SH-SY5Y (cell line): Measurements from ENCODE around the gene KMT2B.

Experiments
- GATA2 ChIP-seq: IDR thresholded peaks from 2 replicates; pipeline ENCODE4 v1.6.1; 2011; ENCODE audit warnings: mild to moderate bottlenecking, low read depth, low read length
- GATA3 ChIP-seq: IDR thresholded peaks from 2 replicates; pipeline ENCODE4 v1.6.1; 2011; ENCODE audit warnings: low read depth, mild to moderate bottlenecking, low read length, moderate library complexity

The KMT2B gene

DNA sequence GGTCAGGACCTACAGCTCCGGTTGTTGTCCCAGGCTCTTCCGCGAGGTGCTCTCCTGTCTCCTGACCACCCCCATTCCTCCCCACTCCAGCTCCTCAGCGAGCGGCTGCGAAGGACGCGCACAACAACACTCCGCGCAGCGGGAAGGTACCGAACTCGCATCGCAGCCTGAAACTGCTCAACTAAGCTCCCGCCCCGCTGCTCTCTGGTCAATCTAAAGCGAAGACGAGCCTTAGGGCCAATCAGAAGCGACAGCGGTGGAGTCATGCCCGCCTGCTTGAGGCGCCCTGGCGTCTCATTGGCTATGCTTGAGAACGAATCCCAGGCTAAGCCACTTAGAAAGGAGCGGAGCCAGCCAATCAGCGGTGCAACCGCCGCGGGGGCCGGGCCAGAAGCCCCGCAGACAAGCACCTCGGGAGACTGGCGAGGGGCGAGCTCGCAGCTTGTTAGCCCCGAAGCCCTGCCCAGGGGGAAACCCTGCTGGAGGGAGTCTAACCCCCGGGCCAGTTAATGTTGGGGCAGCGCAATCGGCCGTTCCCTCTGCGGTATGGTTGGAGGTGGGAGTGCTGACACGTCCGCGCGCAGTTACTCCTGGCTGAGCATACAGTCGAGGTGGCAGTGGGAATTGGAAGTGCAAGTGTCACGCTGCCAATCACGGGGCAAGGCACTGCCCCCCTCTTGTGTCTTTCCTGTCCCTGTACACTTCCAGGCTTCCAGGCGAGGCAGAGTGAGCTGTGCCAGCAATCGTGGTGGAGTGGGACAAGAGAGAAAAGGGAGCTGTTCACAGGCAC lies 15.4 kb upstream of the KMT2B start:
- no peak for TF ChIP-seq GATA2
- TF ChIP-seq GATA3: no peak

DNA sequence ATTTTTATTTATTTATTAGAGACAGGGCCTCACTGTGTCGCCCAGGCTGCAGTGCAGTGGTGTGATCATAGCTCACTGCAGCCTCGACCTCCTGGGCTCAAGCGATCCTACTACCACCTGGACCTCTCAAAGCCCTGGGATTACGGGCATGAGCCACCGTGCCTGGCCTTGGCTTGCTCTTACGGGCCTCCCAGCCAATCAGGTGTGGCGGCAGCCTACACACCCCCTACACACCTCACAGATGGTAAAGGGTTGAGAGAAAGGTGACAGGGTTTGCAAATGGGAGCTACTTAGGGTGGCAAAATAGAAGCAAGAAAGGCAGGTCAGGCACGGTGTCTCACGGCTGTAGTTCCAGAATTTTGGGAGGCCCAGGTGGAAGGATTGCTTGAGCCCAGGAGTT lies 14.5 kb upstream of the KMT2B start:
- TF ChIP-seq GATA3 (no peak), GATA2 (no peak)

DNA sequence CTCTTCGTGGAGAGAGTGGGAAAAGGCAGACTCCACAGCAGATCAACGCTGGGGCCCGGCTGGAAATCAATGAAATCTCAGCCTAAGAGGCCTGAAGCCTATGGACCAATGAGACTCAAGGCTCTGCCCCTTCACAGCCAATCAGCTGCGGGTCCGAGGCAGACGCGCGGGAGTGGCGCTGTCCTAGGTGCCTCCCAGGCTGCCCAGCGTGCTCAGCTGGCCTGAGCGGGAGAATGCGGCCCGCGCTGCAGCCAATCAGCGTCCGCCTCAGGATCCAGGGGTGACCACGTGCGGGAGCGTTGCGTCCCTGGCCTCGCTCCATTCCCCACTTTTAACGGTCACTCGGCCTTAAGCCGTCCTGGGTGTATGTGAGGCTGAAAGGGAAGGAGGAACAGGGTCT lies 13.6 kb upstream of the KMT2B start, which contains the start of gene ZBTB32:
Gene ZBTB32 (plus strand): TSS at position 341 of the 400 bp plus-strand sequence. CDS start 10,069 bp downstream, outside the sequence.
- no peak for TF ChIP-seq GATA2
- no peak for TF ChIP-seq GATA3

DNA sequence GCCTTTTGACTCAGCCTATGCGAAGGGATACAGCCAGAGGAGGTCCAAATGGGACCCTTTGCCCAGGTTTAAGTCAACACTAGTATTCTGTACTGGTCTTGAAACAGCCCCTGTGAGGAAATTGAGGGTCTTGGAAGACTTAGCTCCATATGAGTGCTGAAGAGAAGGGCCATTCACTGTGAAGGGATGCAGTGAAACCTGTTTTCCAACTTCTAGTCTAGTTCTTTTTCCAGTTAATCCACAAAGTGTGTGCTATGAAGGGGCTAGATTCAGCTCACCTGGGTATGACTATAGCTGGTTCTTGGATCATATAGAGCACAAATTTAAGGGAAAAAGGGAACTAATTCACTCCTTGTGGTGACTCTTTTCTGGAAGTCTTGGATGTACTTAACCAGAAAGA lies 9.4 kb upstream of the KMT2B start:
- TF ChIP-seq GATA2 (no peak), GATA3 (no peak)

DNA sequence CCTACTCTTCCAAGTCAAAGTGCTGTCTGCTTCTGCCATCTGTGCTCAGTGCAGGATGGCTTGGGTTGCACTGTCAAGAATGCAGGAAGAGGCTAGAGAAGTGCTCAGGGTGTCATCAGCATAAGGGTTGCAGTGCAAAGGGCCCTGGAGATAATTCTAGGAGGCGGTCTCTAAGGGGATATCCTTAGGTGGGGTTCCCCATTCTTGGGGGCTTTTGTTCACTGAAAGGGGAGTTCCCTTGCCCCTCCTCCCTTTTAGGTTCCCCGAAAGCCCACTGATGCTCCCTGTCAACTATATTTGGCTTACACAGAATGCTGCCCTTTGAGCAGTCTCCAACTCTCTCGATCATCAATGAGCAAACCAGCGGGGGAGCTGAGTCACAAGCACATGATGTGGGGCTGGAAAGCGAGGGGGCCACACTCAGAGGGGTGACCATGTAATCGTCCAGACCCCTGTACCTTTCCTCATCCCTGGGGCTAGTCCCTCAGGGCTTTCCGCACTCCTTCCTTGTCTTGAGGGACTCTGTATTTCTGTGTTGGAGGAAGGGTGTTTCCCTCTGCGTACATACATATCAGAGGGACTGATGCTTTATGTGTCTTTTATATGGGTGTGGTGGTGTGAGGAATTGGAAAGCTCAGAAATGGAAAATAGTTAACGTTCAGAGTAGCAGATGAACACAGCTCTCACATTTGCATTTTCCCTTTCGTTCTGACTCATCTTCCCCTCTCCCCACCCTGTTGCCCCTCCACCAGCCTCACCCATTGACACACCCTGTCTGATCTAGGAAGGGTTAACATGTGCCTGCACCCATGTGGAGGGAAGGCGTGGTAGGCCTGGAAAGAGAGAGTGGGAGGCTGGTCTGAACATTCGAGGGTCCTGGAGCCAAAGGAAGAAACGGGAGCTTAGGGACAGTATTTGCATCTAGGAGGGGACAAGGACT lies 6.7 kb upstream of the KMT2B start:
- TF ChIP-seq GATA3 (no peak), GATA2 (no peak)

DNA sequence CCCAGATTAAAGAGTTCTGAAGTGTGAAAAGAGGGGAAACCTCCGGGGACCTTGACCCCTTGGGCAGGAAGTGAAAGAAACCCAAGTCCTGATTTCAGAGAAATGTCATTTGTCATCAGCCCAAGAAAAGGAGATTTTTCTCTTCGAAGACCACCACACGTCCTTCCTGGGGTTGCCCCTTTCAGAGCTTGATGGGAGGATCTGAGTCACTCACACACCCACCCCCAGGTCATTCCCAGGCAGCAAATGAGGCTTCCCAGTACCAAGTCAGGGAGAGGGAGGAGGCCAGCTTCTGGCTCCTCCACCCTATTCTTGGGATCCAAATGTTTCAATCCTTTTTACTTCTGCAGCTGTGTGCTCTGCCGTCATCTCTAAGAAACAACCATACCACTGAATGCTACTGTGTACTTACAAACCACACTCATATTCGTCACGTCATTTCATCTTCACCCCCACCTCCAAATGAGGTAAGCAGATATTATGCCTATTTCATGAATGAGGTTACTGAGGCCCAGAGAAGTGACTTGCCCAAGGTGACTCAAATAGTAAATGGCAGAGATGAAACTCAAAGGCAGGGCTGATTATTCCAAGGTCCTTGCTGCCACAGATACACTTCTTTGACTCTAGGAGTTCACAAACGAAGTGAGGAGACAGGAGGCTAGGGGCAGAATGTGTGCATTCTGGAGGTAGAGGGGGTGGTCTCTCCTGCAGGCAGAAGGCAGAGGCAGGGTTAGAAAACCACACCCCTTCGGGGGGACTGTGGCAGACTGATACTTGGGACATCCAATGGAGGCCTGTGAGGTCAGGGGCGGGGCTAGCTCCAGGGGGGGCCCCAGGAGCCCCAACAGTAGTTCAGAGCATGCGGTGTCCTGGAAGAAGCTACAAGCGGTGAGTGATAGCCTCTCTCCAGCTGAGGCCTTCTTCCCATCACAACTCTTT lies 5.0 kb upstream of the KMT2B start:
- TF ChIP-seq GATA2: no peak
- no peak for TF ChIP-seq GATA3

DNA sequence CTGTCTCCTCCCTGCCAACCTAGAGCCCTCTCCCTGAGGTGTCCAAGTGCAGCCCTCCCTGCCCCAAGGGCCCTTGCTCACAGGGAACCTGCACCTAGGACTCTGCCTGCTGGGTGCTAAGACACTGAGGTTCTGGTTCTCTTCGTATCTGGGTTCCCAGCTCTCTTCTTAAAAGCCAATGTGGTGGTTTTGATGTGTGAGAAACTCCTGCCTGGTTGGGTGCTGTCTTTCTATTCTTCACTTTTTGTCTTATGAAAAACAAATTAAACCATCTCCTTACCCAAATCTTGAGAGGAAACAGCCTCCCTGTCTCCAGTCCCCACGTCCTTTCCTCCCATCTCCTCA lies 4.3 kb upstream of the KMT2B start:
- no peak for TF ChIP-seq GATA2
- no peak for TF ChIP-seq GATA3

DNA sequence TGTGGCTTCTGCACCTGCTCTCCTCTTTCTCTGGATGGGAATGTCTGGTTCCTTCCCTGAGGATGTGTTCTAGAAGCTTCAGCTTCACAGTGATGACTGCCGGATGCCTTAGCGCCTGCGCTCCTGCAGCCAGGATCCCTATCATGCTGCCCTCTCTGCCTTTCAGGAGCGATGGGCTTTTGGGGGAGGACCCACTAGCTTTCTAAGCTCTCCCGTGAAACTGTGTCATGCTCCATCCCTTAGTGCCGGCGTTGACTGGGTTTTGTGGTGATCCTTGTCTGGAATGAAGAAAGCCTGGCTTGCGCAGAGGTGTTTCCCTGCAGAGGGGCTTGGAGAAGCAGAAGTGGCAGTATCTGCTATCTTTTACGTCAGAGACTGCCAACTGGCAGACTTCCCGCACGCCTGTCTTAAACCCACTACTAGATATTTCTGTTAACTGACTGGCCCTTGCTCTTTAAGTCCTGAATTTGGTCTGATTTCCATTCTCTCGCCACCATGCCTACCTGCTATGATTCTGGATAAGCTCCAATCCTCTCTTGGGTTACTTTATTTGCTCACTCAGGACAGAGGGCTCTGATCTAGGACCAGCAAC lies 3.8 kb upstream of the KMT2B start:
- TF ChIP-seq GATA3: no peak
- no peak for TF ChIP-seq GATA2

DNA sequence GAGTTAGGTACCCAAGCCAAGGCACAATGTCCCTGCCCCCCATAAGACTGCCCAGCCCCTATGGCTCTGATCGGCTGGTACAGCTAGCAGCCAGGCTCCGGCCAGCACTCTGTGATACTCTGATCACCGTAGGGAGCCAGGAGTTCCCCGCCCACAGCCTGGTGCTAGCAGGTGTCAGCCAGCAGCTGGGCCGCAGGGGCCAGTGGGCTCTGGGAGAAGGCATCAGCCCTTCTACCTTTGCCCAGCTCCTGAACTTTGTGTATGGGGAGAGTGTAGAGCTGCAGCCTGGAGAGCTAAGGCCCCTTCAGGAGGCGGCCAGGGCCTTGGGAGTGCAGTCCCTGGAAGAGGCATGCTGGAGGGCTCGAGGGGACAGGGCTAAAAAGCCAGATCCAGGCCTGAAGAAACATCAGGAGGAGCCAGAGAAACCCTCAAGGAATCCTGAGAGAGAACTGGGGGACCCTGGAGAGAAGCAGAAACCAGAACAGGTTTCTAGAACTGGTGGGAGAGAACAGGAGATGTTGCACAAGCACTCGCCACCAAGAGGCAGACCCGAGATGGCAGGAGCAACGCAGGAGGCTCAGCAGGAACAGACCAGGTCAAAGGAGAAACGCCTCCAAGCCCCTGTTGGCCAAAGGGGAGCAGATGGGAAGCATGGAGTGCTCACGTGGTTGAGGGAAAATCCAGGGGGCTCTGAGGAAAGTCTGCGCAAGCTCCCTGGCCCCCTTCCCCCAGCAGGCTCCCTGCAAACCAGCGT lies 3.0 kb upstream of the KMT2B start:
- no peak for TF ChIP-seq GATA2
- no peak for TF ChIP-seq GATA3

DNA sequence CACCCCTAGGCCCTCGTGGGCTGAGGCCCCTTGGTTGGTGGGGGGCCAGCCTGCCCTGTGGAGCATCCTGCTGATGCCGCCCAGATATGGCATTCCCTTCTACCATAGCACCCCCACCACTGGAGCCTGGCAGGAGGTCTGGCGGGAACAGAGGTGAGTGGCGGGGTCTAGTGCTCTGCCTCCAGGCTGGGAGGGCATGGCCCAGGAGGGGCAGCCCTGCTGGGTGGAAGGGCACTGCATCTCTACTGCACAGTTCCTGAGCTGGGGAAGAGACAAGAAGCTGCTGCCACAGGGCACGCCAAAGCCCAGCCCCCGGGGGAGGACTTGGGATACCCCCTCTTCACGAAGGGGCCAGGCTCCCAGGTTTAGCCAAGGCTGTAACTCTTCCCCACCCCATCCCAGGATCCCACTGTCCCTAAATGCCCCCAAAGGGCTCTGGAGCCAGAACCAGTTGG lies 2.4 kb upstream of the KMT2B start:
- no peak for TF ChIP-seq GATA2
- TF ChIP-seq GATA3: no peak

DNA sequence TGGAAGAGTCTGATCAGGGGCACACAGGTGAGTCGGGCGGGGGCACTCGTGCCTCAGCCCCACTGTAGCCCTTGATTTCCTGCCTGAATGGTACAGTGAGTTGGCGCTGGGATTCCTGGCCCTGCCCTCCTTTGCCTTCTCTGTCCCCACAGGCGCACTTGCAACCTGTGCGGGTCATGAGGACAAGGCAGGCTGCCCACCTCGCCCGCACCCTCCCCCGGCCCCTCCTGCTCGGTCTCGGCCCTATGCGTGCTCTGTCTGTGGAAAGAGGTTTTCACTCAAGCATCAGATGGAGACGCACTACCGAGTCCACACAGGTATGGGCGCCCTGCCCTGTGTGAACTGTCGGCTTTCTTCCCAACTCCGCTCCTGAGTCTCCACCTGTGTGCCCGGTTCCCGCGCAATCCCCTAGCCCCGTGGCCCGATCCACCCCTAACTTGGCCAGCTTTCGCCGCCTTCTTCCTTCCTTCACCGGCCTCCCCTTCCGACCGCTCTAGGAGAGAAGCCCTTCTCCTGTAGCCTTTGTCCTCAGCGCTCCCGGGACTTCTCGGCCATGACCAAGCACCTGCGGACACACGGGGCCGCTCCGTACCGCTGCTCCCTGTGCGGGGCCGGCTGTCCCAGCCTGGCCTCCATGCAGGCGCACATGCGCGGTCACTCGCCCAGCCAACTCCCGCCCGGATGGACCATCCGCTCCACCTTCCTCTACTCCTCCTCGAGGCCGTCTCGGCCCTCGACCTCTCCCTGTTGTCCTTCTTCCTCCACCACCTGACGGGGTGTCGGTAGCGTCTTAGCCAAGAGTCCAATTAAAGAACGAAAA lies 1.6 kb upstream of the KMT2B start:
- TF ChIP-seq GATA2 (no peak), GATA3 (no peak)
